GM18498 (cell line): ENCODE measurements around the gene RAB17.

ENCODE experiments used
- ATAC-seq: cut with Tn5 transposase; IDR thresholded peaks from one replicate; pipeline ENCODE4 v1.9.1; 2021; ENCODE audit warnings: mild to moderate bottlenecking, moderate library complexity; ENCODE audit not compliant: unreplicated experiment

RAB17 gene

DNA sequence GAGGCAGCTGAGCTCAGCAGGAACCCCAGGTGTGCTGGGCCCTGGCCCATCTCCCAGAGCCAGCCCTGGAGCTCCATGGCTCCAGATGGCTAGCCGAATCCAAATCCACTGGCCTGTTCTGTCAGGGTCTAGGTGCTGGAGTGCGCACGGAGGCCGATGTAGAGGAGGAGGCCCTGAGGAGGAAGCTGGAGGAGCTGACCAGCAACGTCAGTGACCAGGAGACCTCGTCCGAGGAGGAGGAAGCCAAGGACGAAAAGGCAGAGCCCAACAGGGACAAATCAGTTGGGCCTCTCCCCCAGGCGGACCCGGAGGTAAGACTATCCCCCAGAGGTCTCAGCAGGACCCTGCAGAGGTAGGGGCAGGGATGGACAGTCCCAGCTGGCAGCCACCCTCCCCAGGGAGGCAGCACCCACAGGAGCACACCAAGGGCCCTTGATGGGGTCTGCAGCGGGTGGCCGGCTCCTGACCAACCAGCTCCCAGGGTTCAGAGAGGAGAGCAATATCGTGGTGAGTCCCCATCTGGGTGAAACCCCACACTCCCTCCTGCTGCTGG is 50.2 kb downstream of the RAB17 start:
- ATAC-seq: no peak

GRCh38 chr2:237539681-237540080 is 50.9 kb downstream of the RAB17 start:
- ATAC-seq: no peak

- no peak for ATAC-seq
Measured at GRCh38 chr2:237538901-237539300, 51.6 kb downstream of the RAB17 start.

DNA sequence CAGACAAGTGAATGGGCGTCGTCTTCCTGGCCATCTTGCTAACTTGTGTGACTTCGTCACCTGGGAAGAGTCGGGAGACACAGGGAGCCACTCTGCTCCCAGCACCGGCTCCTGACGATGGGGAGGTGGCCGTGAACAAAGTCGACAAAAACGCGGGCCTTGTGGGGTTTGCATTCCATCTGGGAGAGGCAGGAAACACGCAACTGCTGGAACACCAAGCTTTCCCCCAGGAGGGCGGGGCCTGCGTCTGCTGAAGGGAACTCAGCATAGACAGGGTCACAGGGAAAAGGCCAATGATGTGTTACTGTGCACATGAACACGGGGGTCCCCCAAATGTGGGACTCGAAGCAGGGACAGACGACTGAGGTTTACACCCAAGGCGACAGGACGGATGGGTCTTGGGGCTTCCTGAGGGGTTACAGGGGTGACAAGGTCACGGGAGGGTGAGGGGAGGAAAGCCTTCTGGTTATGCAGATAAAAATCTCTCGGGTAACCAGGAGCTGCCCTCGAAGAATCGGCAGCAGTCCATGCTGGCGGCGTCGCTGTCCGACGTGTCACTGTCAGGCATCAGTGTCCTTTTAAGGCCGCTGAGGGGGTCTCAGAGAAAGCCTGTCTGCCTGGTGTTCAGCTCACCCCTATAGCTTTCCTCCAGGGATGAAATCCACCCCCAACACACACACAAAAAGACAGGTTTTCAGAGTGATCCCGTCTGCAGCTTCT is 52.4 kb downstream of the RAB17 start:
- ATAC-seq: no peak

DNA sequence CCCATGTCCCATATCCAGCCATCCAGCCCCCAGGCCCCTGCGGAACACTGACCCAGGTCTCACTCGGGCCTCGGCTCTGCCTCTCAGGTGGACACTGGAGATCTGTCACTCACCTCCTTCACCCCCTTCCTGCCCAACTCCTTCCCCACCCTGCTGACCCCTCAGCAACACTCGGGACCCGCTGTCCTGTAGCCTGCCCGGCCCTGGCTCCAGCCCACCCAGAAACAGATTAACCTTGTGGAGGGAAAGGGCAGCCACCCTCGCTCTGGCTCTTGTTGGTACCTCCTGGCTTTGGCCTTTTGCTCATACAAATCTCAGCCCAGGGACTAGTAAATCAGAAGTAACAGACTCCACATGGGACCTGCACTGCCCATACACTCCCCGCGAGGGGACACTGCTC is 53.9 kb downstream of the RAB17 start:
- no peak for ATAC-seq

GRCh38 chr2:237536083-237536415 is 54.5 kb downstream of the RAB17 start:
- no peak for ATAC-seq

DNA sequence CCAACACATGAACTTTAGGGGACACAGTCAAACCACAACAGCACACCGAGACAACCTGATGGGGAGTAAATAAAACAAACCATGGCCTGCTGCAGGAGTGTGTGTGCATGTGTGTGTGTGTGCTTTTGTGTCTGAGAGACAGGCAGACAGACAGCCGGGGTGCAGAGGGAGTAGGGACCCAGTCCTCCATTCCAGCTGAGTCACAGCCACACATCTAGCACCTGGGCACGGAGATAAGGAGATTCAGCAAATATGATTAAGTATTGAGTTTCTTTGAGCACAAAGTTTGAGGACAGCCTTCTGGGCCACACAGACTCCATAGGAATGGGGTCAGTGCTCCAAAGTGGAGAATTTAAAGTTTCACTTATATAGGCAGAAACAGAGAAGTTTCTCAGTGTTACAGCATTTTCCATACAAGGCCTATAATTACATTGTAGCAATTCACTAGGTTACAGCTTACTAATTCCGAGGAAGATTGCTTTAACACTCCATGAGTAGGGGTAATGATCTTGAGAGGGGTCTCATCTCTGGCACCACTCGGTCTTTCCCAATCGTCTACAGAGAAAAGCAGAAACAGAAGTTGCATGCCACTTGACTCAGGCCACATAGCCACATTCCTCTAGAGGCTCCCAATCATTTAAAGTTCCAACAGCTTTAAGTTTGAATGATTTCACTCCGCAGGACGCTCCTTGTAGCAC is 55.0 kb downstream of the RAB17 start:
- no peak for ATAC-seq

GRCh38 chr2:237534380-237534779 is 56.2 kb downstream of the RAB17 start:
- ATAC-seq: no peak

DNA sequence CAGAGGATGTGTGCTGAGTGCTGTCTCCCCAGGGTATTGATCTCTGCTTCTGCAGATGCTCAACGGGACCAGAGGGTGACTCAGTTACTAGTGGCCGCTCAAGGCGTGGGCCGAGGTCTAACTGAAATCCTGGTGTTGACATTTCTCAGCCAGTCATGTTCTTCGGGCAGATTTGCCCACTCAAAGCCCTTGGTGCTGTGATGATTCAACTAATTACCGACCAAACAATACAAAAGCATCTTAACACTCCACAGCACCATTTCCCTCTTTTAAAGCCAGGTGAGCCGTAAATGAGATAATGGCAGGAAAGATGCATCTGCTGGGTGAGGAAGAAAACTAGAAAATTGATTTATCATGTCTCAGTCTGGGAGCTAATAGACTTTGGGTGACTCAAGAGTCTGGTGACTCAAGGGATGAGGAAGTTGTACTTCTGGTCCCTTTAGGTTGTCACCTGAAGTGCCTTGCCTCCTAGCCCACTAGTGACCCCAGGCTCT is 56.8 kb downstream of the RAB17 start:
- no peak for ATAC-seq

- ATAC-seq: no peak
Measured at GRCh38 chr2:237532160-237532559, 58.4 kb downstream of the RAB17 start.

GRCh38 chr2:237530472-237531433 is 59.8 kb downstream of the RAB17 start:
- ATAC-seq: peak; percentile 50

GRCh38 chr2:237529452-237530402 is 60.8 kb downstream of the RAB17 start:
- peak; percentile 86 for ATAC-seq

DNA sequence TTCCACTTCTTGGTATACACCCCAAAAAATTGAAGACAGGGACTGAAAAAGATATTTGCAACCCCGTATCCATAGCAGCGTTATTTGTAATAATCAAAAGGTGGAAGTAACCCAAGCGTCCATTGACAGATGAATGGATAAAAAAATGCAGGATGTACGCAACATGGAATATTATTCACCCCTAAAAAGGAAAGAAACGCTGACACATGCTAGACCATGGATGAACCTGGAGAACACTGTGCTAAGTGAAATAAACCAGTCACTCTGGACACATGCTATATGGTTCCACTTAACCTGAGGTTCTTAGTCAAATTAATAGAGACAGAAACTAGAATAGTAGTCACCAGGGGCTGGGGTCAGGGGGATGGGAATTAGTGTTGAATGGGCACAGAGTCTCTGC is 62.8 kb downstream of the RAB17 start:
- no peak for ATAC-seq

GRCh38 chr2:237527233-237527632 is 63.3 kb downstream of the RAB17 start:
- ATAC-seq: no peak

DNA sequence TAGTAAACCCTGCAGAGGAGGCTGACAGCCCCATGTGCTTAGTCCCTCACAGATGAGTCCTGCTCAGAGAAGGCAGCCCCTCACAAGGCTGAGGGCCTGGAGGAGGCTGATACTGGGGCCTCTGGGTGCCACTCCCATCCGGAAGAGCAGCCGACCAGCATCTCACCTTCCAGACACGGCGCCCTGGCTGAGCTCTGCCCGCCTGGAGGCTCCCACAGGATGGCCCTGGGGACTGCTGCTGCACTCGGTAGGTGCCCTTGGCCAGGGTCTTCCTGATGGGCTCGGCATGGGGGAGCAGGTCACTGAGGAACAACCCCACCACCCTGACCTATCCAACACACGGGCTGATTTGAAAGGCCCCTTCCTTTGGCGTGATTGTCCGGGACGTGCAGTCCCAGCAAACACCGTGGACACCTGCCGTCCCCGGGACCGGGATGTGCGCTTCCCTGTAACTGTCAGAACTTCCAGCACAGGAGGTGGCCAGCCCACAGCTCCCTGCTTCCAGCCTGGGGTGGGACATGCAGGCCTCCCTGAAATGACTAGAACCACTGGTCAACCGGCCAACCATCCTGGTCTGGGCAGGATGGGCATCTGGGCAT is 64.9 kb downstream of the RAB17 start:
- no peak for ATAC-seq

GRCh38 chr2:237524631-237525030 is 65.9 kb downstream of the RAB17 start:
- no peak for ATAC-seq
